ENCODE measurements around the gene GPC5. TPM values are rescaled to one million over a fixed set of nuclear protein-coding genes. Genes with fewer than 3 reads are reported as not detected.

The GPC5 gene
- total and polyA plus RNA-seq, 2 donors (not counting 3 experiments of a cell fraction or from before 2014, with no cell fraction given): 0.59 to 0.97 TPM

DNA sequence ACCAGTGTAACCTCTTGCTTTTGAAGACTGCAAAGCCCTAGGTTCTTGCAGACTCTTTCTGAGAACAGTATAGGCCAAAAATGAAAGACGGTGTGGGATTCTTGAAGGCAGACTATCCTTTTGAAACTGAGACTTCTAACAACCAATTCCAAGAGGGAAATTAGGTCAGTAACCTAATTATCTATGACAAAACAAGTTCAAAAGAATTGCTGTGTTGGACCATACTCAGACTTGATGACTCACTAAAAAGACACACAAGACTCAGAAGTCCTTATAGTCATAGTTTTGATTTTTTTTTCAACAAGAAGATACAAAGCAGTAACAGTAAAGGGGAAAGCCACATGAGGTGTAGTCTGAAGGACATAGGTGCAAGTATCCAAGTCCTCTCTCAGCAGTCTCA, 1204.1 kb downstream of the GPC5 start:
- Histone ChIP-seq H3K4me3 (replicated peaks in 1 of 3; ENCODE audit: insufficient read depth in 1 of 3, low read depth in 1 of 3, low read length in 3 of 3) (no peak overlapping the region), H2AFZ (ENCODE audit: low read depth, low read length) (no peak overlapping the region), H3K4me2 (ENCODE audit: insufficient read depth, low read length) (no peak overlapping the region), H3K27ac (ENCODE audit: insufficient read depth, low read depth, low read length) (no peak overlapping the region), H3K9me3 (replicated peaks; ENCODE audit: control insufficient read depth, insufficient read depth, low read length) (peaks cover 6% of the 10 kb centered on the region), H4K20me1 (replicated peaks; ENCODE audit: control insufficient read depth, extremely low read depth, insufficient read depth, low read length) (no peaks in the 10 kb centered on the region), H3K4me1 (ENCODE audit: control insufficient read depth, extremely low read depth, insufficient read depth, low read length) (no peaks in the 10 kb centered on the region), H3K9me1 (replicated peaks; ENCODE audit: control insufficient read depth, extremely low read depth, insufficient read depth, low read length) (no peaks in the 10 kb centered on the region), H3K36me3 (ENCODE audit: control insufficient read depth in 2 of 2, extremely low read depth in 1 of 2, insufficient read depth in 2 of 2, low read length in 2 of 2) (no peaks in the 10 kb centered on the region), H3K27me3 (ENCODE audit: control insufficient read depth in 2 of 2, insufficient read depth in 2 of 2, low read length in 2 of 2) (no peaks in the 10 kb centered on the region), H3K9ac (replicated peaks; ENCODE audit: extremely low read depth, insufficient read depth, low read length) (no peak overlapping the region), H3K79me2 (ENCODE audit: control insufficient read depth, insufficient read depth, low read length) (no peaks in the 10 kb centered on the region)
- ChIA-PET CTCF (no interaction called here), POLR2A (no interaction called here)
- no TSS peak for BruUV-seq (replicated peaks)
- DNase-seq (ENCODE audit: low read depth, low spot score) (no peak), FAIRE-seq (no peak)
- dilution Hi-C loops (cut with MboI; ENCODE audit: extremely low pct_ligation_motif_present, low sequenced_read_pairs): no loop called here
- TF ChIP-seq JUN (IDR thresholded peaks at IDR 0.05; ENCODE audit: borderline replicate concordance, insufficient read depth, insufficient read length, low read depth) (peak; percentile 5), POLR2A (IDR thresholded peaks at IDR 0.05; ENCODE audit: low read depth, low read length) (no peak)
- intact Hi-C loops (cut with micrococcal nuclease): no loop called here

DNA sequence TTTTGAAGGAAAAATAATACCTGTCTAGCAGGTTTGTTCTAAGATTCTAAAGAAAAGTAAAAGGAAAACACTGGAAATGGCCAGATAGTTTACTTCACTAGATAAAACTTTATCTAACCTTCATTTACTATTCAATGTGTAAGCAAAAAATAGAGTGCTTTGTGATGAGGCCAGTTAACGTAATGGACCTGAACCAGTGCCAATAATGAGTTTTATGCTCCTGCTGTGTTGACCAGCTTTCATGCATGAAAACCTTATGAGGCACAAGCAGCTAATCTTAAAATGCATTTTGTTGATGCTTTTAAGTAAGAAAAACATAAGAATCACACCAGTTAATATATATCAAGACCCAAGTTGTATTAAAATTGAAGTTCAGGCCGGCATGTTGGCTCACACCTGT, 1211.0 kb downstream of the GPC5 start:
- no peak for DNase-seq (ENCODE audit: low read depth, low spot score)
- no peaks in the 10 kb centered on the region for H4K20me1 ChIP-seq (replicated peaks; ENCODE audit: control insufficient read depth, extremely low read depth, insufficient read depth, low read length)
- TF ChIP-seq, protein P1, sequence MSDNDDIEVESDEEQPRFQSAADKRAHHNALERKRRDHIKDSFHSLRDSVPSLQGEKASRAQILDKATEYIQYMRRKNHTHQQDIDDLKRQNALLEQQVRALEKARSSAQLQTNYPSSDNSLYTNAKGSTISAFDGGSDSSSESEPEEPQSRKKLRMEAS (IDR thresholded peaks at IDR 0.05; ENCODE audit: insufficient read depth, insufficient read length): no peak
- TF ChIP-seq POLR2AphosphoS5 (IDR thresholded peaks at IDR 0.05; ENCODE audit: insufficient read depth, low read depth, low read length): no peak
- no peak overlapping the region for H3K4me2 ChIP-seq (ENCODE audit: insufficient read depth, low read length)
- peaks cover 3% of the 10 kb centered on the region for H3K9me3 ChIP-seq (replicated peaks; ENCODE audit: control insufficient read depth, insufficient read depth, low read length)
- H3K27me3 ChIP-seq (ENCODE audit: control insufficient read depth in 2 of 2, insufficient read depth in 2 of 2, low read length in 2 of 2): no peaks in the 10 kb centered on the region
- no peaks in the 10 kb centered on the region for H3K79me2 ChIP-seq (ENCODE audit: control insufficient read depth, insufficient read depth, low read length)
- H3K9ac ChIP-seq (replicated peaks; ENCODE audit: extremely low read depth, insufficient read depth, low read length): no peak overlapping the region
- ChIA-PET CTCF (no interaction called here), POLR2A (no interaction called here)
- no peak for FAIRE-seq
- H3K4me1 ChIP-seq (ENCODE audit: control insufficient read depth, extremely low read depth, insufficient read depth, low read length): no peaks in the 10 kb centered on the region
- H2AFZ ChIP-seq (ENCODE audit: low read depth, low read length): no peak overlapping the region
- dilution Hi-C loops (cut with MboI; ENCODE audit: extremely low pct_ligation_motif_present, low sequenced_read_pairs): no loop called here
- no peaks in the 10 kb centered on the region for H3K36me3 ChIP-seq (ENCODE audit: control insufficient read depth in 2 of 2, extremely low read depth in 1 of 2, insufficient read depth in 2 of 2, low read length in 2 of 2)
- no peak overlapping the region for H3K27ac ChIP-seq (ENCODE audit: insufficient read depth, low read depth, low read length)
- intact Hi-C loops (cut with micrococcal nuclease): no loop called here
- no TSS peak for BruUV-seq (replicated peaks)
- no peaks in the 10 kb centered on the region for H3K9me1 ChIP-seq (replicated peaks; ENCODE audit: control insufficient read depth, extremely low read depth, insufficient read depth, low read length)
- H3K4me3 ChIP-seq (replicated peaks in 1 of 3; ENCODE audit: insufficient read depth in 1 of 3, low read depth in 1 of 3, low read length in 3 of 3): no peak overlapping the region

All from endothelial cell of umbilical vein (primary cell).